NCI-H1930 (cell line): ENCODE data around the gene SLC2A8.

ENCODE experiments used
- DNase-seq, 2 experiments: peaks; one replicate each; lab custom pipeline; 2025; lab: John Stamatoyannopoulos, UW

The SLC2A8 gene

GRCh38 chr9:127437497-127438264 is 40.7 kb downstream of the SLC2A8 start:
- DNase-seq = no peak

GRCh38 chr9:127438394-127438793 is 41.4 kb downstream of the SLC2A8 start:
- DNase-seq = no peak

- DNase-seq = no peak
Observed at GRCh38 chr9:127444283-127444920, 47.4 kb downstream of the SLC2A8 start.

GRCh38 chr9:127444921-127445850 is 48.2 kb downstream of the SLC2A8 start:
- no peak for DNase-seq

GRCh38 chr9:127445851-127446712 is 49.1 kb downstream of the SLC2A8 start:
- DNase-seq = no peak

DNA sequence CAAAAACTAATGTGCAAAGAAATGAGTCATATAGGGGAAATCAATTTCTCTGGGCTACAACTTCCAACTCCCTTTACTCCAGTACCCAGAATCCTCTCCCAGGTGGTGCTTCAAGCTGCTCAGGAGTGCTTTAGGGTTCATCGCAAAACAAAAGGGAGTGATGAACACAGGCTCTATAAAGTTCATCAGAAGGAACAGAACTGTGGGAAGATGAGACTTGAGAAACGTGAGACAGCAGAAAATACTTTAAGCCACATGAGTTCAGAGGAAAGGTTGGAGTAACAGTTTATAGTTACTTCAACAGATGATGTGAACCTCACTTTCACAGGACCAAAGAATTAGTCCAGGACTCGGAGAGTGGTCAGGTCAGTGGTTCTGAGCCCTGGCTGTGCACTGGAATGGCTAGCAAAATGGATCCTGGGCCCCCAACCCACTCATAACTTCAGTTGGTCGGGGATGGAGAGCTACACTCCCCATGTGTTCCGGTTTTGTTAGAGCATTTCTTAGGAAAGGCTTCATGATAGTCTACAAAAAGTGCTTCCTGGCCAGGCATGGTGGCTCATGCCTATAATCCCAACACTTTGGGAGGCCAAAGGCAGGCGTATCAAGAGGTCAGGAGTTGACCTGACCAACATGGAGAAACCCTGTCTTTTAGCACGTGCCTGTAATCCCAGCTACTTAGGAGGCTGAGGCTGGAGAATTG is 49.9 kb downstream of the SLC2A8 start:
- no peak for DNase-seq

DNA sequence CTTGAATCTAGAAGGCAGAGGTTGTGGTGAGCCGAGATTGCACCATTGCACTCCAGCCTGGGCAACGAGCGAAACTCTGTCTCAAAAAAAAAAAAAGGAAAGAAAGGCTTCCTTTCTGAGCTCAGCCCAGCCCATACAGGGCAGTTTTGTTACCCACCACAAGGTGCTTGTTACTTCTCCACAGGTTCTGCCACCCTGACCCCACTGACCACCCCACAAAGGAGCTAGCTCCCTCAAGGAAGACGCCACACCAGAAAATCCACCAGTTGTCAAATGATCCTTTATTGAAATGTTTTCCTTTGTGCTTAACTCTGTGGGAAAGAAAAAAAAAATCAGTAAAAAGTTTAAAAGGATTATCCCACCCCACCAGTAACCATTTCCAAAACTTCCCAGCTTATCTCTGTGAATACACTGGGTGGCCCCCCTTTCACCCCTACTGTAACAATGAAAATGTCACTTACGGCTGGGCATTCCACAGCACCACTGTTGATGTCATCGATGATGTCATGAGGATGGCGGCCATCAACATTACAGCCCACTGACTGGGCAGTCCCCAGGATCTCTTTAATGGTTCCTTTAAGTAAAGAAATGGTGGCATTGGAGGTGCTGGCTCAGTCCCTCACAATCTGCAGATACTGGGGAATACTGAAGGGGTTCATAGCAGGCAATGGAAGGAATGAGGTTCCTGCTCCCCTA is 50.6 kb downstream of the SLC2A8 start:
- no peak for DNase-seq

DNA sequence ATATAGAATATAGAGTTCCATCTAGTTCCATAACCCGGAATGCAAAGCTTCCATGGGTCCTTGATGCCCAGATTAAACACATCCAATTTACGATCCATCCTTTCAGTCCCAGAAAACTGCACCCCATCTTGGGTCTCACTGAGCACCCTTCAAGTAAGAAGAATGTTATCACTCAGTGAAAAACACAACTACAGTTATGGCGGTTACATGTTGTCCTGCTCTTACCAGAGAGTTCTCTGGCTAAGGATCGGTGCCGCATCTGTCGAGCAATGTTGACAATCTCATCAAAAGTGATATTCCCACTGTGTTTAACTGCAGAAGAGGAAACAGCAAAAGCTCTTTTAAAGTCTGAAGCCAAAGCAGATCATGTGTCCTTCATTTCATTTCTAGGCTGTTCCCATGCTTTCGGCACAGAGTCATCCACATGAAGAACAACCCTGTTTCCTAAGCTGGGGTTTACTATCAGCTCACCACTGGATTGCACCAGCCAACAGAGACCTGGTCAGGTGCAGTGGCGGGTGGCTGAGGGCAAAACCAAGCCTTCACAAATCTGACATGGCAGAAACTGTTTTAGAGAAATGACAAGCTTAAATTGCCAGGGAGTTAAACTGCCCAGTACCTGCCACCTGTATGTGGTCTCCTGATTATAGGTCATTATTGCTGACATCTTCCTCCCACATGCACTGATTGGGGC is 51.3 kb downstream of the SLC2A8 start:
- no peak for DNase-seq

- no peak for DNase-seq
Observed at GRCh38 chr9:127449332-127449966, 52.5 kb downstream of the SLC2A8 start.

DNA sequence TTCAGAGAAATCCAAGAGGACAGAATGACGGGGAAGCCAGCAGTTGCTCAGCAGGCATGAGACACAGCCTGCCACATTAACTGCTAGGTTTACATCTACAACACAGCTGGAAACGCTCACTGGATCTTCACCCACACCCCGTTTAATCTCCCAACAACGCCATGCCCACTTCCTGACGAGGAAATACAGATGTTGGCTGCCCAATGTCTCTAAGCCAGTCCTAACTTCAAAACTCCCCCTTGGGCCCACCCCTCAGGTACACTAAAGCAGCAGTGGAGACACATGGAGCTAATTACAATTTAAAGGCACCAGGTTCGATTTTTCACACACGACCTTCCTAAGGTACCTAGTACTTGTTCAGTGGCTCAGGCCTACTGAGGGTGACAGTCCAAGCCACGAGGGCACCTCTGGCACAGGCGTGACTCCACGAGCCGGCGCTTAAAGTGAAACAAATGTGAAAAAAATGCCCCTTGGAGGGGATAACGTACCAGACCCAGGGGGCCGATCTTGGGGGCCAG is 53.3 kb downstream of the SLC2A8 start:
- no peak for DNase-seq

- DNase-seq = peak; percentile 86 to 94
Observed at GRCh38 chr9:127450830-127451607, 54.0 kb downstream of the SLC2A8 start, which contains the start of the genes LRSAM1 and RPL12. LRSAM1 (plus strand) TSS chr9:127451510; CDS start chr9:127454528, 3,018 bp downstream. RPL12 (minus strand) TSS chr9:127451406; CDS start chr9:127451317, 89 bp downstream.

DNA sequence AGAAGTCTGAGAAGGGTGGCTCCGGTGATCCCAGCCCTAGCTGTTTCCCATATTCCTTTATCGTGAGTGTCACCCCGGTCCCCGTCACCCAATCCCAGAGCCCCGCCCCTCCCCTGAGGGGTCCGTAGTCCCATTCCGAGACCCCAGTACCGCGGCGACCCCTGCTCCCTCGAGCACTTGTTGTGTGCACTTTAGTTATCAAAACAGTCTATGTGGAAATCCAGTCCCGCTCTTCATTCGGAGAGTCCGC is 54.6 kb downstream of the SLC2A8 start:
- no peak for DNase-seq

GRCh38 chr9:127451858-127452656 is 55.1 kb downstream of the SLC2A8 start:
- no peak for DNase-seq

- DNase-seq = no peak
Observed at GRCh38 chr9:127452691-127453090, 55.7 kb downstream of the SLC2A8 start.

DNA sequence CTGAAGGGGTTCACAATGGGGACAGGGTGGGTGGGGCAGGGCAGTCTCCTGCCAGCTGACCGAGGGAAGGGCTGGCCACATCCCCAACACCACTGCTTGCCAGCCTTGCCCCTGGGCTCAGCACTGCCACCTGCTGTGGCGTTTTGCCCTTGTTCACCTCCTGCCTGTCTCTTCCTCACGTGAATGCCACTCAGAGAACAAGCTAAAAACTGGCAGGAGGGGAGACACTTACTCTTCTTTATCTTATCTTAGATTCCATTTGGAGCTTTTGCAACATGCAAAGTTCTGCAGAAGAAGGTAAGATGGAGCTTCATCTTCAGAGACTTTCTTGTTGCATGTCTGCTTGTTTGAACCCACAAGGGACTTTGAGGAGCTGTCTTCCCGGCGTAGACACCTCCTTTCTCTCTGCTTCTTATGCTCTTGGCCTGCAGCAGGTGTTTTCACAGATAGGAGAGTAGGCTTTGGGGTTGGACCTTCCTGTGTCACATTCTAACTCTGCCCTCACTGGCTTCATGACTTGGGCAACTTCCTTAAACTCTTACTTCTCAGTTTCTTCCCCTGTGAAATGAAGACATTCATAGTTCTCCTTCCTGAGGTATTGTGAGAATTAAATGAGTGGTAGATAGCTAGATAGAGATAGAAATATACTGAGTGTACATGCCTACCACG is 58.5 kb downstream of the SLC2A8 start:
- no peak for DNase-seq

DNA sequence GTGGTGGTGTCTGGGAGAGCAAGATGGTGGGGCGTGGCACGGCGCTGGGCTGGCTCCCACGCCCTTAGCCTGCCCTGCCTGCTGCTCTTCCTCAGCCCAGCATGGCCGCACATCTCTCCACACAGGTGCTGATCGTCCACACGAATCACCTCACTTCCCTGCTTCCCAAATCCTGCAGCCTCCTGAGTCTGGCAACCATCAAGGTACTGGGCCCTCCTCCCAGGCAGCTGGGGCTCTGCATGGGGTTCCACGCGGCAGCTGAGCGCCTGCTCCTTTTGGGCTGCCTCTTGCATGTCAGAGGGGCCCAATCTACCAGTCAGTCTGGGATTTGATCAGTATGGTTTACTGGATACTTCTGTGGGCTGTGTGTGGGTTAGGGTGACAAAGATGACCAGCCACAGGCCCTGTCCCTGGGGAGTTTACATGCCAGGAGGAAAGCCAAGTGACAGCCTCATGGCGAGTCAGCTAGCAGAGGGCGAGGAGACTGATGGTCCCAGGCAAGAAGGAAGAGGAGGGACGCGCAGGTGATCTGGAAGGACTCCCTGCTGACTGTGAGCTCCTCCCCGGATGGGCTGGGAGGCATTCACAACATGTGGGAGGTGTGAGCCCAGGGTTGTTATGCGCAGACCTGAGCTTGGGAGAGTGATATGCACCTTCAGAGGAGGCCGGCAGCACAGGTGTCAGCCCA is 60.4 kb downstream of the SLC2A8 start:
- DNase-seq = no peak
